D341Med (cell line): ENCODE measurements around the gene CELF2.

Experiments
- DNase-seq: peaks from one replicate; pipeline ENCODE4 v3.0.0; 2012; ENCODE audit warnings: low spot score

The CELF2 gene

DNA sequence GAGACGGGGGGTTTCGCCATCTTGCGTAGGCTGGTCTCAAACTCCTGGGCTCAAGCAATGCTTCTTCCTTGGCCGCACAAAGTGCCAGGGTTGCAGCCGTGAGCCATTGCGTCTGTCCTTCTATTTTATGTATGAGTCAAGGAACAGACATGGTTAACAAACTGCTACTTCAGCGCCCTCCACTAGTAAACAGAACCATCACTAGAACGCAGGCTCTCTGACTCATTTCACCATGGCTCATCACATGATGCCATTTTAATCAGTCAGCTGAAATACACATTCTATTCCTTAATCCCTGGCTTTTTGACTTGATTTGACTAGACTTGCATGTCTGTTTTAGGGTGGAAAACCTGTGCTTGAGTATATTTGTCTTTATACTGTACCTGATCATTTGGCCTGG, 41.3 kb downstream of the CELF2 start:
- DNase-seq: no peak

DNA sequence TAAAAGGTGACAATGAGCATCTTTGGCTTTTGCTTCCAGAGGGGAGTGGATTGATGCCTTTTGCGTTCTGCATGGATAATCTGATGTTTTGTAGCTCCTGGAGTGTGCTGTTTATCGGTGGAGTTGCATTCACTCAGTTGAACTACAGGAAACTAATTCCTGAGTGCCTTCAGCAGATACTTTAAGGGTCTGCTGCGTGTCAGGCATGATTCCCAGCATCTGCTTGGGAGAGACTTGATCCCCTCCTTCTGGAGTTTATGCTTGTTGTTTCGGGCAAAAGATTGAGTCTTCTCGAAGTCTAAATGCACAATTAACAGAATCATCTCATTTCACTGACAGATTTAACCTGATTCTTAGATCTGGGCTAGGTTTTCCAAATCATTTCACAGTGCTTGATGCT, 46.2 kb downstream of the CELF2 start:
- DNase-seq: no peak

- no peak for DNase-seq
Measured at GRCh38 chr10:11064832-11065231, 47.2 kb downstream of the CELF2 start.

GRCh38 chr10:11065567-11065966, 47.9 kb downstream of the CELF2 start:
- no peak for DNase-seq

GRCh38 chr10:11066520-11066919, 48.8 kb downstream of the CELF2 start:
- DNase-seq: no peak

- no peak for DNase-seq
Measured at GRCh38 chr10:11068861-11069633, 51.4 kb downstream of the CELF2 start.

- DNase-seq: no peak
Measured at GRCh38 chr10:11073410-11073809, 55.7 kb downstream of the CELF2 start.

DNA sequence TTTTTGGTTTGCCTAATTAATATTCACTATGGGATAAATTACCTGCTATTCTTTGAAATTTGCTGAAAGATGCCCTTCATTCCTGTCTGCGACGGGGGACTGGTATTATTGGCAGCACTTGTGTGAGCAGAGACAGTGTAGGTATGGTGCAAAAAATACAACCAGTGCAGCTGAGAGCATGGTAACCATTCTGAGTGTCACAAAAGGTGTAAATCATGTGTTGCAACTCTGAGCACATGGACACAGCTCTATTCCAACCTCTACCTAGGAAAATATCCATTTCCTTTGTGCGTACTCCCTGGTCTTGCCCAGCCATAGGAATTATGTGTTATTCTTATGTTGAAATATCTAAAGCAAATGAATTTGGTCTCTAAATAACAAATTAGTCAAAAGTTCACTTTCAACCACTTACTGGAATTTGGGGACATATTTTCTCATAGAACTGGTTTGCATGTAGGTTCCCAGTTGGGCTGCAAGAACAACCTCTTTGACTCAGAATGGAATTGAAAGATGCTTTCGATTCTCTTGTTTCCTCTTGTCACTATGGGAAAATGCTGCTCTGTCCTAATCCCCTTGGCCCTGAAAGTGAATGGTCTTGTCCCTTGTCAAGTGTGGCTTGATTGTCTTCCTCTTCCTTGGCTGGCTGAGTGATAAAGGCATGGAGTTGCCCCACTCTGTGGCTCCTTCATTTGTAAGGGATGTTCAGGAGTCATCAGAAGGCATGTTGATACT, 57.0 kb downstream of the CELF2 start:
- DNase-seq: no peak

DNA sequence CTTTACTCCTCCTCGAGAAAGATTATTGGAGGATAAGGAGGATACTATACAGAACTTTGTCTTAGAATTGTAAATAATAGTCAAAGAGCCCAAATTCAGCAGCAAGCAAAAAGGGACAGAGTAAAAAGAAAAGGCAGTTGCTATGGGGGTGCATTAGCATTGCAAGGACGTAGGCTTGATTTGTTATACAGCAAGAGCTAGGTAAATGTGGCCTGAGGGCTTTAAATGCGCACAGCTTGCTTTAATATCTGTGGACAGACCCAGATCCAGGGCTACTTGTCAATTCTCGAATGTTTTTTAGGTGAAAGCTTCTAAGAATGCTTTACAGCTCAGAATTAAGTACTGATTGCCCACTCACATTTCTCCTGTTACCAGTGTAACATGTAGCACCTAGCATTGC, 58.5 kb downstream of the CELF2 start:
- DNase-seq: no peak

DNA sequence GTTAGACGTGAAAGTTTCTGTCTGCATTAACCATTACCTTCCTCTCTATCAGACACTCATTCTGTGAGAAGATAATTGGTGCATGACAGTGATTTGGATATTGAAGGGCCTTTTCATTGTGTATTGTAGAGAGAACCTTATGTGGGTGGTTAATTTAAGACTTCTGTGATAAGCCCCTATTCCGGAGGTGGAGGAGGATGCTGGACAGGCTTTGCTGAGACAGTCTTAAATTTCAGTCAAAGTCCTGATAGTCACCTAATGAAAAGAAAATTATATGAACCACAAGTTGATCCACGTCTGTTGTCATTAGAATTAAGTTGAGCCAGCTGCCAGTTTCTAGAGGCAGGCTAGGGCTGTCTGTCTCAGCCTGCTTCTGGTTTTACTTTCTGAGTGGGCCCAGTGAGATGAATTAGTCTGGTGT, 62.9 kb downstream of the CELF2 start:
- DNase-seq: no peak

DNA sequence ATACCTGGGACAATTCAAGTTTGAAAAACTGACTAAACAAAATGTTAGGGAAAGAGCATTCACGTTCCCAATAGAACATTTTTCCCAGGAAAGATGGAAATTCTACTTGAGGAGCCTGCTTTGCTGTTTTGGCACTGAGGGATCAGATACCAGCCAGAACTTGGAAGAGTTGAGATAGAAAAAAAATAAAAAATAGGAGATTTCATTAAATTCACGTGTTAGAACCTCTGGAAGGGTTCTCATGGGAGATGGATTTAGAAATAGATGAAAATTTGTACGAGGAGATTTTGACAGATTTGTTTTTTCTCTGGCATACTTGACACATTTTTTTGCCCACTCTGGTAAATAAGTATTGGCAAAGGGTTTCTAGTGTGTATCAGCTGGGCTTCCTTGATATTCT, 63.7 kb downstream of the CELF2 start:
- no peak for DNase-seq

- no peak for DNase-seq
Measured at GRCh38 chr10:11082526-11082925, 64.9 kb downstream of the CELF2 start.

- no peak for DNase-seq
Measured at GRCh38 chr10:11083051-11083450, 65.4 kb downstream of the CELF2 start.

DNA sequence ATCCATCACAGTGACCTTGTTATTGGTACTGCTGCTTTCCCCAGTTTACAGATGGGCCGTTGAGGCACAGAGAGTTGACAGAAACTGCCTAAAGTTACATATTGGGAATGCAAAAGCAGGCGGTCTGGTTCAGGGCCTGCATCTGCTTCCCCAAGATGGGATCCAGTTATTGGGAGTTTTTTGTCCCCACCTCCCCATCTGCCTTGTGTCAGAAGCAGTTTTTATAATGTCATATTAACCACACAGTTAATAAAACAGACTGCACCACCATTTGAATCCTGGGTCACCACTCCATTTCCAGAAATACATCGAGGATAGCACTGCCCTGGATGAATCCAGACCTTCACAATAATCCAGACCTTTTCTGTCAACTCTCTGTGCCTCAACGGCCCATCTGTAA, 67.9 kb downstream of the CELF2 start:
- no peak for DNase-seq

DNA sequence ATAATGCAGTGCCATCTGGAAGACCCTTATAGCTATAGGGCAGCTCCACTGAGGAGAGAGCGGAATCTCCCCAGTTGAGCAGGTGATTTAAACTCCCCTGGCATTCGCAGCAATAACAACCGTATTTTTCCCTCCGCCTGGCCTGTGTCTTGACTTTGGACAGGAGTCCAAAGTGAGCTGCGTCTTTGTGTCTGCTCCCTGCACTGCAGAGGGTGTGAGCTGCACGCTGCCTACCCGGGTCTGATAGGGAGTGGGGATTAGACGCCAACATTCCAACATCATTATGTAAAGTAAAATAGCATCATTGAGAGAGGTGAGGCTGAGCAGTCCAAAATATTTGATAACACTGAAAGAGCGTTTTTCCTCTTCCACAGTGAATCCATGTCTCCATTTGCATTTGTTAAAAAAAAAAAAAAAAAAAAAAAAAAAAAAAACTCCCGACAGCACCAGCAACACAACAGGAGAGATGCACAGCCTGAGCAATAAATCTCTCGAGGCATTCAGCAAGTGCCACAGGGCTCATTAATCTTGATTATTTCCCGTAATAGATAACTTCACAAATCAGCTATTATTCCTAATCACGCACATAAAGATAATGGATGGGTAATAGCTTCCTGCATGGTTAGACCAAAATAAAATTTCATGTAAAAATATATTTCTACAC, 68.6 kb downstream of the CELF2 start:
- DNase-seq: no peak

DNA sequence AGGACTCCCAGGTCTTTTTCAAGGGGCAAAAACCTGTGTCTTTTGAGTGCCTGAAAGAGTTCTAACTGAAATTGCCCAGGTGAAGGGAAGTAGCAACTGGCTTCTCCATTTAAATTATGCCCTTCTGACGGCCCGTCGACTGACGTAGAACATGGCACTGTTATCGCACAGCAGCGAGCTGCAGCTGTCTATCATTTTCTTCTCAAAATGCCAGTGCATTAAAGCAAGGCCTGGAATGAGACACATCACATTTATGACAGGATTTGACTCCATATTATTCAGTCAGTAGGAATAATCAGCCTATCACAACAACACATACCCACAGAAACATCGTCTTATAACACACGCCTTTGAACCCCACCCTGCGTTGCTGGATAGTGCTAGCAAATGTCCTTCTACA, 69.7 kb downstream of the CELF2 start:
- DNase-seq: no peak

- DNase-seq: no peak
Measured at GRCh38 chr10:11088709-11089108, 71.0 kb downstream of the CELF2 start.

- no peak for DNase-seq
Measured at GRCh38 chr10:11089272-11089671, 71.6 kb downstream of the CELF2 start.

- no peak for DNase-seq
Measured at GRCh38 chr10:11091517-11092102, 73.9 kb downstream of the CELF2 start.

- DNase-seq: no peak
Measured at GRCh38 chr10:11093771-11094736, 76.4 kb downstream of the CELF2 start.

GRCh38 chr10:11095374-11095801, 77.7 kb downstream of the CELF2 start:
- DNase-seq: no peak

GRCh38 chr10:11096422-11096821, 78.8 kb downstream of the CELF2 start:
- DNase-seq: no peak
